HepG2 (cell line): ENCODE results near the gene NDUFA5. TPM values are rescaled to one million over a fixed set of nuclear protein-coding genes. Genes with fewer than 3 reads are reported as not detected.

Experiments used
- ARNT ChIP-seq: fragments of 450-650 bp; IDR thresholded peaks from 2 replicates; pipeline ENCODE4 v1.6.1; 2017
- CC2D1A ChIP-seq: sonication (generic); formaldehyde crosslinking; IDR thresholded peaks from 2 replicates; pipeline ENCODE4 v1.8.1; 2023; ENCODE audit warnings: mild to moderate bottlenecking, missing genetic modification reagents
- FIP1L1 ChIP-seq: fragments of 200-400 bp; formaldehyde crosslinking; IDR thresholded peaks from 2 replicates; pipeline ENCODE4 v1.6.1; 2018; ENCODE audit warnings: low read depth, mild to moderate bottlenecking, low read length, moderate library complexity, borderline replicate concordance; ENCODE audit not compliant: insufficient read depth
- RFX5 ChIP-seq: IDR thresholded peaks from 2 replicates; pipeline ENCODE4 v1.6.1; 2011; ENCODE audit warnings: low read depth, low read length, improper control_type of control experiment
- YEATS4 ChIP-seq: sonication (generic); formaldehyde crosslinking; IDR thresholded peaks from 2 replicates; pipeline ENCODE4 v1.4.0; 2020; ENCODE audit warnings: missing genetic modification reagents, borderline replicate concordance
- ZNF558 ChIP-seq: sonication (generic); formaldehyde crosslinking; IDR thresholded peaks from 2 replicates; pipeline ENCODE4 v1.9.0; 2022; ENCODE audit warnings: mild to moderate bottlenecking, missing genetic modification reagents, borderline replicate concordance
- ZSCAN9 ChIP-seq: IDR thresholded peaks from 2 replicates; pipeline ENCODE4 v1.6.1; 2016; ENCODE audit warnings: borderline replicate concordance
- polyA plus RNA-seq, 8 experiments: library from polyadenylated mRNA; depleted of rRNA in 3 of 8; stranded (reverse) in 7 of 8; unstranded in 1 of 8; fragments of >200 nt; fragmentation: Illumina TruSeq in 4 of 8; extraction: Trizol in 4 of 8; gene quantifications; 2 replicates each; pipeline versions ENCODE4 v1.2.1 to v1.2.3, GENCODE V29; 2011 to 2016; ENCODE audit warnings: low read depth in 4 of 8, missing spikeins in 1 of 8, mixed read lengths in 1 of 8; ENCODE audit not compliant: insufficient read depth in 1 of 8
- total RNA-seq, 5 experiments: library from RNA; depleted of rRNA; stranded (reverse); fragments of >200 nt; fragmentation: Illumina TruSeq; extraction: Trizol; gene quantifications; 2 replicates each; pipeline ENCODE4 v1.2.3, GENCODE V29; 2016; ENCODE audit warnings: low read depth in 1 of 5
- TF ChIP-seq, protein P1 (sequence below): sonication (generic); formaldehyde crosslinking; IDR thresholded peaks from 2 replicates; pipeline ENCODE4 v1.9.0; 2021; ENCODE audit warnings: missing genetic modification reagents, borderline replicate concordance
- TF ChIP-seq, protein P2 (sequence below), 2 experiments: sonication (generic) in 1 of 2; formaldehyde crosslinking in 1 of 2; IDR thresholded peaks; 2 replicates each; pipeline versions ENCODE4 v1.5.1 to v1.6.1; 2011 to 2020; ENCODE audit warnings: borderline replicate concordance in 1 of 2, low read depth in 1 of 2, low read length in 1 of 2, mild to moderate bottlenecking in 1 of 2, missing genetic modification reagents in 1 of 2, moderate library complexity in 1 of 2
- TF ChIP-seq, protein P3 (sequence below): sonication (generic); formaldehyde crosslinking; IDR thresholded peaks from 2 replicates; pipeline ENCODE4 v1.5.0; 2020; ENCODE audit warnings: mild to moderate bottlenecking, missing genetic modification reagents, borderline replicate concordance
- TF ChIP-seq, protein P4 (sequence below): IDR thresholded peaks from 2 replicates; pipeline ENCODE4 v1.6.1; 2012; ENCODE audit warnings: low read depth, low read length, improper control_type of control experiment
- TF ChIP-seq, protein P5 (sequence below): sonication (generic); formaldehyde crosslinking; IDR thresholded peaks from 2 replicates; pipeline ENCODE4 v1.8.1; 2023; ENCODE audit warnings: mild to moderate bottlenecking, missing genetic modification reagents
- TF ChIP-seq, protein P6 (sequence below): sonication (generic); formaldehyde crosslinking; IDR thresholded peaks from 2 replicates; pipeline ENCODE4 v1.4.0; 2020; ENCODE audit warnings: low read depth, mild to moderate bottlenecking, missing genetic modification reagents

The NDUFA5 gene
- total and polyA plus RNA-seq, 2 of the 13 experiments (the other 11 are each of a cell fraction or from before 2014, with no cell fraction given): 16.9 to 55.9 TPM

DNA sequence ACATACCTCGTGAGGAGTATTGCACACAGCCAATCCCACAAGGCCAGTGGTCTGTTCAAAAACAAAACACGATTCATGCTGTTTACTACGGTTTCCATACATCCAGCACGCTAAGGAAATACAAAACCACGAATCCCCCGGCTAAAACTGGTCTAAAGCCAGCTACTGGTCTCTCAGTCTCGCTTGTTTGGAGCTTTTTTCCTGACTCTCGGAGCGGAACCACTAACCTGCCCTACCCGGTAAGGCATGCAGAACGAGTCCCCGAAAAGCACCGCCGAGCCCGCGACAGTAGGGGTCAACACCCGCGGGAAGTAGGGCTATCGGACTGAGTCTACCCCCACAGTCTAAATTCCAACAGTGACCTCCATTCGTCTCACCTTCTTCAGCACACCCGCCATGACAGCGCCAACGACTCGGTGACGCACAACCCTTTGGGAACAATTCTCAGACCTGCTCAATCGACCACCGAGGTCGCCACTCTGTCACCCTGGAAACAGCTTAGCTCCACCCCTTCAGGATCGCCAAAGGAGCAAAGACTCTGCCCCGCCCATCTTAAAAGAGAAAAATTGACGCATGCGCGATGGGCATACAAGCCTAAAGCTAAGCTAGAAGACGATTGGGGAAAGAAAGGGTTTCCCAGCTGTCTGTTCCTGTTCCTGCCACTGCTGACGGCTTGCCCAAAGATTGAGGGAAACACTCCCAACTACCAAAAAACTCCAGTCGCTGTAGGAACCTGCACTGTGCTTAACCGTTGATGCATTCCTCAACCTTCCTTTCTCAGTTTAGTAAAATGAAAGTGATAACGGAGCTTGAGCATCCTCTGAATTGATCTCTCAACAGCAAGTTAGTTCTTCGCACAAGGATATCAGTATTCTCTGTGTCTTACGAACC lies at the start of gene NDUFA5 (continued):
- TF ChIP-seq, protein P1, sequence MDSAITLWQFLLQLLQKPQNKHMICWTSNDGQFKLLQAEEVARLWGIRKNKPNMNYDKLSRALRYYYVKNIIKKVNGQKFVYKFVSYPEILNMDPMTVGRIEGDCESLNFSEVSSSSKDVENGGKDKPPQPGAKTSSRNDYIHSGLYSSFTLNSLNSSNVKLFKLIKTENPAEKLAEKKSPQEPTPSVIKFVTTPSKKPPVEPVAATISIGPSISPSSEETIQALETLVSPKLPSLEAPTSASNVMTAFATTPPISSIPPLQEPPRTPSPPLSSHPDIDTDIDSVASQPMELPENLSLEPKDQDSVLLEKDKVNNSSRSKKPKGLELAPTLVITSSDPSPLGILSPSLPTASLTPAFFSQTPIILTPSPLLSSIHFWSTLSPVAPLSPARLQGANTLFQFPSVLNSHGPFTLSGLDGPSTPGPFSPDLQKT: no peak
- TF ChIP-seq, protein P2, sequence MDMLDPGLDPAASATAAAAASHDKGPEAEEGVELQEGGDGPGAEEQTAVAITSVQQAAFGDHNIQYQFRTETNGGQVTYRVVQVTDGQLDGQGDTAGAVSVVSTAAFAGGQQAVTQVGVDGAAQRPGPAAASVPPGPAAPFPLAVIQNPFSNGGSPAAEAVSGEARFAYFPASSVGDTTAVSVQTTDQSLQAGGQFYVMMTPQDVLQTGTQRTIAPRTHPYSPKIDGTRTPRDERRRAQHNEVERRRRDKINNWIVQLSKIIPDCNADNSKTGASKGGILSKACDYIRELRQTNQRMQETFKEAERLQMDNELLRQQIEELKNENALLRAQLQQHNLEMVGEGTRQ (IDR thresholded peaks at IDR 0.05; ENCODE audit: low read depth, low read length): no peak
- TF ChIP-seq, protein P2 (CRISPR knock-in tag; IDR thresholded peaks at IDR 0.05; ENCODE audit: borderline replicate concordance): no peak
- TF ChIP-seq ZNF558 (CRISPR knock-in tag) (no peak), YEATS4 (CRISPR knock-in tag) (peak; percentile 60; the same call in 1 of the 2 replicates), CC2D1A (CRISPR knock-in tag) (no peak), ARNT (no peak), ZSCAN9 (no peak), RFX5 (peak; percentile 54), FIP1L1 (no peak)
- TF ChIP-seq, protein P3, sequence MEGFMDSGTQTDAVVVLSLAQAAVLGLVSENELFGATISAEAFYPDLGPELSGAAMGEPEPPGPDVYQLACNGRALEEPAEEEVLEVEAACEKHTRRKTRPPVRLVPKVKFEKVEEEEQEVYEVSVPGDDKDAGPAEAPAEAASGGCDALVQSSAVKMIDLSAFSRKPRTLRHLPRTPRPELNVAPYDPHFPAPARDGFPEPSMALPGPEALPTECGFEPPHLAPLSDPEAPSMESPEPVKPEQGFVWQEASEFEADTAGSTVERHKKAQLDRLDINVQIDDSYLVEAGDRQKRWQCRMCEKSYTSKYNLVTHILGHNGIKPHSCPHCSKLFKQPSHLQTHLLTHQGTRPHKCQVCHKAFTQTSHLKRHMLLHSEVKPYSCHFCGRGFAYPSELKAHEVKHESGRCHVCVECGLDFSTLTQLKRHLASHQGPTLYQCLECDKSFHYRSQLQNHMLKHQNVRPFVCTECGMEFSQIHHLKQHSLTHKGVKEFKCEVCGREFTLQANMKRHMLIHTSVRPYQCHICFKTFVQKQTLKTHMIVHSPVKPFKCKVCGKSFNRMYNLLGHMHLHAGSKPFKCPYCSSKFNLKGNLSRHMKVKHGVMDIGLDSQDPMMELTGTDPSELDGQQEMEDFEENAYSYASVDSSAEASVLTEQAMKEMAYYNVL (CRISPR knock-in tag): peak; percentile 25; the same call in 1 of the 2 replicates
- TF ChIP-seq, protein P4, sequence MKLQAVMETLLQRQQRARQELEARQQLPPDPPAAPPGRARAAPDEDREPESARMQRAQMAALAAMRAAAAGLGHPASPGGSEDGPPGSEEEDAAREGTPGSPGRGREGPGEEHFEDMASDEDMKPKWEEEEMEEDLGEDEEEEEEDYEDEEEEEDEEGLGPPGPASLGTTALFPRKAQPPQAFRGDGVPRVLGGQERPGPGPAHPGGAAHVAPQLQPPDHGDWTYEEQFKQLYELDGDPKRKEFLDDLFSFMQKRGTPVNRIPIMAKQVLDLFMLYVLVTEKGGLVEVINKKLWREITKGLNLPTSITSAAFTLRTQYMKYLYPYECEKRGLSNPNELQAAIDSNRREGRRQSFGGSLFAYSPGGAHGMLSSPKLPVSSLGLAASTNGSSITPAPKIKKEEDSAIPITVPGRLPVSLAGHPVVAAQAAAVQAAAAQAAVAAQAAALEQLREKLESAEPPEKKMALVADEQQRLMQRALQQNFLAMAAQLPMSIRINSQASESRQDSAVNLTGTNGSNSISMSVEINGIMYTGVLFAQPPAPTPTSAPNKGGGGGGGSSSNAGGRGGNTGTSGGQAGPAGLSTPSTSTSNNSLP: 0 out of 2 replicates have a peak, but pooled peaks have one; percentile 33
- TF ChIP-seq, protein P5, sequence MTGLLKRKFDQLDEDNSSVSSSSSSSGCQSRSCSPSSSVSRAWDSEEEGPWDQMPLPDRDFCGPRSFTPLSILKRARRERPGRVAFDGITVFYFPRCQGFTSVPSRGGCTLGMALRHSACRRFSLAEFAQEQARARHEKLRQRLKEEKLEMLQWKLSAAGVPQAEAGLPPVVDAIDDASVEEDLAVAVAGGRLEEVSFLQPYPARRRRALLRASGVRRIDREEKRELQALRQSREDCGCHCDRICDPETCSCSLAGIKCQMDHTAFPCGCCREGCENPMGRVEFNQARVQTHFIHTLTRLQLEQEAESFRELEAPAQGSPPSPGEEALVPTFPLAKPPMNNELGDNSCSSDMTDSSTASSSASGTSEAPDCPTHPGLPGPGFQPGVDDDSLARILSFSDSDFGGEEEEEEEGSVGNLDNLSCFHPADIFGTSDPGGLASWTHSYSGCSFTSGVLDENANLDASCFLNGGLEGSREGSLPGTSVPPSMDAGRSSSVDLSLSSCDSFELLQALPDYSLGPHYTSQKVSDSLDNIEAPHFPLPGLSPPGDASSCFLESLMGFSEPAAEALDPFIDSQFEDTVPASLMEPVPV (CRISPR knock-in tag): peak; percentile 68; the same call in 1 of the 2 replicates
- TF ChIP-seq, protein P6, sequence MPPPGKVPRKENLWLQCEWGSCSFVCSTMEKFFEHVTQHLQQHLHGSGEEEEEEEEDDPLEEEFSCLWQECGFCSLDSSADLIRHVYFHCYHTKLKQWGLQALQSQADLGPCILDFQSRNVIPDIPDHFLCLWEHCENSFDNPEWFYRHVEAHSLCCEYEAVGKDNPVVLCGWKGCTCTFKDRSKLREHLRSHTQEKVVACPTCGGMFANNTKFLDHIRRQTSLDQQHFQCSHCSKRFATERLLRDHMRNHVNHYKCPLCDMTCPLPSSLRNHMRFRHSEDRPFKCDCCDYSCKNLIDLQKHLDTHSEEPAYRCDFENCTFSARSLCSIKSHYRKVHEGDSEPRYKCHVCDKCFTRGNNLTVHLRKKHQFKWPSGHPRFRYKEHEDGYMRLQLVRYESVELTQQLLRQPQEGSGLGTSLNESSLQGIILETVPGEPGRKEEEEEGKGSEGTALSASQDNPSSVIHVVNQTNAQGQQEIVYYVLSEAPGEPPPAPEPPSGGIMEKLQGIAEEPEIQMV (CRISPR knock-in tag): no peak
